HL-60 (cell line): ENCODE measurements around the gene PTP4A2.

ENCODE experiments used
- DNase-seq, 2 experiments: peaks; one replicate each; pipeline ENCODE4 v3.0.0-alpha.2; 2010 to 2020; ENCODE audit warnings: low read depth in 1 of 2, low spot score in 1 of 2
- H3K27ac ChIP-seq: fragments of 250-450 bp; sonication (Bioruptor Pico); replicated peaks from 2 replicates; pipeline ENCODE4 v1.5.1; 2020; ENCODE audit warnings: mild to moderate bottlenecking, moderate library complexity
- H3K27me3 ChIP-seq: fragments of 250-450 bp; sonication (Bioruptor Pico); 2 replicates; pipeline ENCODE4 v1.5.1; 2021; ENCODE audit warnings: mild to moderate bottlenecking, moderate library complexity; ENCODE audit not compliant: insufficient read depth, poor library complexity, severe bottlenecking
- H3K4me3 ChIP-seq: replicated peaks from 2 replicates; pipeline ENCODE4 v1.5.1; 2011; ENCODE audit warnings: mild to moderate bottlenecking, control low read depth, low read length; ENCODE audit not compliant: insufficient read depth
- GABPA ChIP-seq: IDR thresholded peaks from 2 replicates; pipeline ENCODE4 v1.6.1; 2012; ENCODE audit warnings: low read depth
- POLR2AphosphoS5 ChIP-seq: IDR thresholded peaks from 2 replicates; pipeline ENCODE4 v1.6.1; 2012; ENCODE audit warnings: low read depth
- SPI1 ChIP-seq: IDR thresholded peaks from 2 replicates; pipeline ENCODE4 v1.6.1; 2012; ENCODE audit warnings: low read depth, mild to moderate bottlenecking, borderline replicate concordance
- TF ChIP-seq, protein P1 (sequence below): IDR thresholded peaks from 2 replicates; pipeline ENCODE4 v1.6.1; 2012; ENCODE audit warnings: low read depth; ENCODE audit not compliant: insufficient replicate concordance
- TF ChIP-seq, protein P2 (sequence below): IDR thresholded peaks from one replicate; pipeline ENCODE4 v1.5.1; 2011; ENCODE audit warnings: low read length, control low read depth, inconsistent platforms; ENCODE audit not compliant: insufficient read depth

PTP4A2 gene

DNA sequence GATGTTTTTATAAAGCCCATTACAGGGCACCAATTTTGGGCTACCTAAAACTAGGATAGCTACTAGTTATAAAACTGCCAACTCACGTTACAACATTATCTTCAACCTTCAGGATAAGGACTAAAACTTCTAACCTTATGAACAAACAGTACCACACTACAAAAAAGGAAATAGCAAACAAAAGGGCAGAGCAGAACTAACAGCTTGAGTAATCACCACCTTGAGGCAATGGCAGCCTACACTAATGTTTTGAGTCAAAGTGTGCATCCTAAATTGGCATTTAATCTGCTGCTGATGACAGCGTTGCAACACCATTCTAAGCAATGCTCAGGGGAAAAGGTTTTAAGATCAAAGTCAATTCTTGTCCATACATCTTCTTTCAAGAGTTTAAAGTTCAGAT, 27.2 kb downstream of the PTP4A2 start:
- TF ChIP-seq, protein P1, sequence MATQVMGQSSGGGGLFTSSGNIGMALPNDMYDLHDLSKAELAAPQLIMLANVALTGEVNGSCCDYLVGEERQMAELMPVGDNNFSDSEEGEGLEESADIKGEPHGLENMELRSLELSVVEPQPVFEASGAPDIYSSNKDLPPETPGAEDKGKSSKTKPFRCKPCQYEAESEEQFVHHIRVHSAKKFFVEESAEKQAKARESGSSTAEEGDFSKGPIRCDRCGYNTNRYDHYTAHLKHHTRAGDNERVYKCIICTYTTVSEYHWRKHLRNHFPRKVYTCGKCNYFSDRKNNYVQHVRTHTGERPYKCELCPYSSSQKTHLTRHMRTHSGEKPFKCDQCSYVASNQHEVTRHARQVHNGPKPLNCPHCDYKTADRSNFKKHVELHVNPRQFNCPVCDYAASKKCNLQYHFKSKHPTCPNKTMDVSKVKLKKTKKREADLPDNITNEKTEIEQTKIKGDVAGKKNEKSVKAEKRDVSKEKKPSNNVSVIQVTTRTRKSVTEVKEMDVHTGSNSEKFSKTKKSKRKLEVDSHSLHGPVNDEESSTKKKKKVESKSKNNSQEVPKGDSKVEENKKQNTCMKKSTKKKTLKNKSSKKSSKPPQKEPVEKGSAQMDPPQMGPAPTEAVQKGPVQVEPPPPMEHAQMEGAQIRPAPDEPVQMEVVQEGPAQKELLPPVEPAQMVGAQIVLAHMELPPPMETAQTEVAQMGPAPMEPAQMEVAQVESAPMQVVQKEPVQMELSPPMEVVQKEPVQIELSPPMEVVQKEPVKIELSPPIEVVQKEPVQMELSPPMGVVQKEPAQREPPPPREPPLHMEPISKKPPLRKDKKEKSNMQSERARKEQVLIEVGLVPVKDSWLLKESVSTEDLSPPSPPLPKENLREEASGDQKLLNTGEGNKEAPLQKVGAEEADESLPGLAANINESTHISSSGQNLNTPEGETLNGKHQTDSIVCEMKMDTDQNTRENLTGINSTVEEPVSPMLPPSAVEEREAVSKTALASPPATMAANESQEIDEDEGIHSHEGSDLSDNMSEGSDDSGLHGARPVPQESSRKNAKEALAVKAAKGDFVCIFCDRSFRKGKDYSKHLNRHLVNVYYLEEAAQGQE, result no peak
- Histone ChIP-seq H3K27me3 (no peaks in the 10 kb centered on the region), H3K27ac (no peak overlapping the region), H3K4me3 (no peak overlapping the region)
- DNase-seq, result peak in 1 of 2 experiments; percentile 66

DNA sequence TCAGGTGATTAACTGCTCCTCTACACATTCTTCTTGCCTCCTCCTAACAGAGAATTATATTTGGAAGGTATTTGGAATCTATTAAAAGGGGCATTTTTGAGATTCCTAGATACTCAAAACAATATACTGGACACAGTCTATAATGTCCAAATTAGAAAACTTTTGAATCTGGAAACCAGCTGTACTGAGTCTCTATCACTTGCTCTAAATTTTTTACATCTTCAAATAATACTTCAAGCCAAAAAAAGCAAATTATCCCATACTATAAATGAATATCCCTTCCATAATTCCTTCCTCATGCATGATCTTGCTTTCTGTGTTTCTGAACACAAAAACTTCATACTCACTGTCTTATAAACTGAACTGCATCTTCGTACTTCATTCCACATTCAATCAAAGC, 28.5 kb downstream of the PTP4A2 start:
- TF ChIP-seq POLR2AphosphoS5 (no peak), GABPA (no peak)
- TF ChIP-seq, protein P2, sequence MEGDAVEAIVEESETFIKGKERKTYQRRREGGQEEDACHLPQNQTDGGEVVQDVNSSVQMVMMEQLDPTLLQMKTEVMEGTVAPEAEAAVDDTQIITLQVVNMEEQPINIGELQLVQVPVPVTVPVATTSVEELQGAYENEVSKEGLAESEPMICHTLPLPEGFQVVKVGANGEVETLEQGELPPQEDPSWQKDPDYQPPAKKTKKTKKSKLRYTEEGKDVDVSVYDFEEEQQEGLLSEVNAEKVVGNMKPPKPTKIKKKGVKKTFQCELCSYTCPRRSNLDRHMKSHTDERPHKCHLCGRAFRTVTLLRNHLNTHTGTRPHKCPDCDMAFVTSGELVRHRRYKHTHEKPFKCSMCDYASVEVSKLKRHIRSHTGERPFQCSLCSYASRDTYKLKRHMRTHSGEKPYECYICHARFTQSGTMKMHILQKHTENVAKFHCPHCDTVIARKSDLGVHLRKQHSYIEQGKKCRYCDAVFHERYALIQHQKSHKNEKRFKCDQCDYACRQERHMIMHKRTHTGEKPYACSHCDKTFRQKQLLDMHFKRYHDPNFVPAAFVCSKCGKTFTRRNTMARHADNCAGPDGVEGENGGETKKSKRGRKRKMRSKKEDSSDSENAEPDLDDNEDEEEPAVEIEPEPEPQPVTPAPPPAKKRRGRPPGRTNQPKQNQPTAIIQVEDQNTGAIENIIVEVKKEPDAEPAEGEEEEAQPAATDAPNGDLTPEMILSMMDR, result no peak
- TF ChIP-seq, protein P1, result no peak
- Histone ChIP-seq H3K27ac (no peak overlapping the region), H3K4me3 (no peak overlapping the region), H3K27me3 (no peaks in the 10 kb centered on the region)
- DNase-seq, result no peak

DNA sequence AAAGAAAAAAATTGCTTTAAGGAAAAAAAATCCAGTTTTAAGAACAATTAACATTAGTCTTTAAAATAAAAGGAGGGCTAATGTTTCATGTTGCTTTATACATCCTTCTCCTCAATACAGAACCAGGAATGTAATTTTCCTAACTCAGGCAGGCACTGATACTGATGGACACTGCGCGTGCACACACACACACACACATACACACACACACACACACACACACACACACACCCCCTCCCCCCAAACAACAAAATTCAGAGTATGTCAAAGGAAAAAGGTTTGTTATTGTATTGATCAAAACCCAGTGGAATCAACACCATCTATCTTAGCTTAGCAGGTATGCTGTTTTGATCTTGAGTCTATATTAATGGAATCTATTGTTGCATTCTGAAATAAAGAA, 31.6 kb downstream of the PTP4A2 start:
- Histone ChIP-seq H3K27me3 (no peaks in the 10 kb centered on the region), H3K4me3 (no peak overlapping the region), H3K27ac (no peak overlapping the region)
- DNase-seq, result no peak
- TF ChIP-seq SPI1 (no peak), GABPA (no peak), POLR2AphosphoS5 (no peak)
- TF ChIP-seq, protein P2, result no peak
- TF ChIP-seq, protein P1, result no peak

DNA sequence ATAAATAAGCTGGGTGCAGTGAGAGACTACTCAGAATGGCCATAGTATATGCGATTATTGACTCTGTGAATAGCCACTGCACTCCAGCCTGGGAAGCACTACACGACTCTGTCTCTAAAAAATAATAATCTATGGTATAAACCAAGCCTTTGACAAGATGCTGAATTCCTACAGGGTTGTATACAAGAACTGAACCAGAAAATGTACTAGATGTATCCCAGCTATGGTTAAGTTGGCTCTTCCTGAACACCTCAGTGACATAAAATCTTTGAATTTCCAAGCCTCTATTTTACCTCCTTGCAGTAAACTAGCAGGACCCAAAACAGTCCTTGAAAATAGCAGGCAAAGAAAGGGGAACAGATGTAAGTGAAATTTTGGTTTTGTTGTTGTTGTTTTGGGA, 32.5 kb downstream of the PTP4A2 start:
- TF ChIP-seq, protein P2, result no peak
- TF ChIP-seq, protein P1, result no peak
- no peak for TF ChIP-seq GABPA
- no peak for TF ChIP-seq POLR2AphosphoS5
- no peak for TF ChIP-seq SPI1
- no peaks in the 10 kb centered on the region for H3K27me3 ChIP-seq
- H3K27ac ChIP-seq, result 0 out of 2 replicates have a peak overlapping the region, but pooled peaks have one; percentile 4
- no peak for DNase-seq
- no peak overlapping the region for H3K4me3 ChIP-seq
